Measurements from ENCODE around the gene EFHD2.
"Not testable (repeated sequence)": the region's sequence is repeated elsewhere in the genome, so short reads cannot be mapped to it uniquely, and the experiment has no call there.

EFHD2 gene, protein sequence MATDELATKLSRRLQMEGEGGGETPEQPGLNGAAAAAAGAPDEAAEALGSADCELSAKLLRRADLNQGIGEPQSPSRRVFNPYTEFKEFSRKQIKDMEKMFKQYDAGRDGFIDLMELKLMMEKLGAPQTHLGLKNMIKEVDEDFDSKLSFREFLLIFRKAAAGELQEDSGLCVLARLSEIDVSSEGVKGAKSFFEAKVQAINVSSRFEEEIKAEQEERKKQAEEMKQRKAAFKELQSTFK

DNA sequence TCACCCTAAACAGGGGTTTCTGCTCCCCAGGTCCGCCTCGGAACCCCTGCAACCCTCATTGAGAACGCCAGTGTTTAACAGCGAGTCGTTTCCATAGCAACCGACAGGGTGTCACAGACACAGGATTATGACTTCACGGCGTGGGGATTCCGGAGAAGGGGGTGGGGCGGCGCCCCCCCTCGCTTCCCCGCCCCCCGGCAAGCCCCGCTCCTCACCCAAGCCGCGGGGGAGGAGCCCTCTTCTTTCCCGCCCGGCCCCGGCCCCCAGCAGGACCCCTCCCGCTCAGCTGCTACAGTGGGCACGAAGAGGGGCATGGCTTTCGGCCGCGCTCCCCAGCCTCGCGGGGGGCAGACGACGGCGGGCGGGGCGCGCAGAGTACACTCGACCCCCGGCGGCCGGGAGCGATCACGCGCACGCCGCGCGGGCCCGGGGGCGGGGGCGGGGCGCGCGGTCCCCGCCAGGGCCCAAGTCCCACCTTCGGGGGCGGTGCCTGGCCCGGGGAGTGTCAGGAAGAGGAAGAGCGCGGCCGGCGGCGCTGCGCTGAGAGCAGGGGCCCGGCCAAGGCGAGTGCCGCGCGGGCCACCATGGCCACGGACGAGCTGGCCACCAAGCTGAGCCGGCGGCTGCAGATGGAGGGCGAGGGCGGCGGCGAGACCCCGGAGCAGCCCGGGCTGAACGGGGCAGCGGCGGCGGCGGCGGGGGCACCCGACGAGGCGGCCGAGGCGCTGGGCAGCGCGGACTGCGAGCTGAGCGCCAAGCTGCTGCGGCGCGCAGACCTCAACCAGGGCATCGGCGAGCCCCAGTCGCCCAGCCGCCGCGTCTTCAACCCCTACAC lies at the start of gene EFHD2:
TSS of gene EFHD2 (plus strand) at position 501 of the 835 bp plus-strand sequence. CDS start at position 585, 84 bp downstream.
- DNase-seq, result peak; percentile 96

DNA sequence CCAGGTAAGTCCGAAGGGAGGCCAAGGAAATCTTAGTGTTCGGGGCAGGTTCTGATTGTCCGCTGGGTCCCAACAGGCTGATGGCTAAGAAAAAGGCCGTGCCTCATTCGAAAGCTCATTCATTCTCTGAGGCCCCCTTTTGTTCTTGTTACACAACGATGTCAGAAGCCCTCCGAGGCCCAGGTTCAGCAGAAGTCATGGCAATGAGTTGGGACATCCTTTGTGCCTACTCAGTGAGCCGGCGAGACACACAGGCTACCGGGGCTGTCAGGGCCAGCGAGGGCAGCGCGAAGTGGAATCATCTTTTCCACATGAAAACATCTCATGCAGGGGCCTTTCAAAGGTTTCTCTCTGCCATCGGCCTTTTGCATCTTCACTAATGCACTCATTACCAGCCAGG lies 49.0 kb upstream of the EFHD2 start:
- no peak for DNase-seq

DNA sequence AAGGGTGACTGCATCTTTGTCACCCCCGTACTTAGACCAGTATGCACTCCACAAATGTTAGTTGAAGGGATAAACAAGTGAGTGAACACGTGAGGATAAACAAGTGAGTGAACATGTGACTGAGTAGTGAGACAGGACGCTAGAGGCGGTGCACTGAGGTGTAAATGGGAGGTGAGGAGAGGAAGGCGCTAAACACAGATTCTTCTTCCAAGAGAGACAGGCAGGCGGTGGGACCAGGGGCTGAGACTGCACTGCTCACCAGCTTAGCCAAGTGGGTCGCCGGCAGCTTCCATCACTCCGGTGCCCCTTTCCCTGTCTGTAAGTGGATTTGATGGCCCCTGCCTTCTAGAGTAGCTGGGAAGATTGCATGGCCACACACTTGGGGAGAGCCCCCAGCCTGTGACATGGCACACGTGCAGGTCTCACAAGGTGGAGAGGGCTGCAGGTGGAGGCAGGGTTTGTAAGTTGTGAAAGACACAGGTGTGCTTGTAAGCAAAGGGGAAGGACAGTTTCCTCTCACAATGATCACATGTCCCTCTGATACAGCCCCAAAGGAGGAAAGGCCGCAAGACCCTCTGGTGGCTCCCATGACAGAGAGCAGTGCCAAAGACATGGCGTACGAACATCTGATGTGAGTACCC lies 47.5 kb upstream of the EFHD2 start:
- no peak for DNase-seq

DNA sequence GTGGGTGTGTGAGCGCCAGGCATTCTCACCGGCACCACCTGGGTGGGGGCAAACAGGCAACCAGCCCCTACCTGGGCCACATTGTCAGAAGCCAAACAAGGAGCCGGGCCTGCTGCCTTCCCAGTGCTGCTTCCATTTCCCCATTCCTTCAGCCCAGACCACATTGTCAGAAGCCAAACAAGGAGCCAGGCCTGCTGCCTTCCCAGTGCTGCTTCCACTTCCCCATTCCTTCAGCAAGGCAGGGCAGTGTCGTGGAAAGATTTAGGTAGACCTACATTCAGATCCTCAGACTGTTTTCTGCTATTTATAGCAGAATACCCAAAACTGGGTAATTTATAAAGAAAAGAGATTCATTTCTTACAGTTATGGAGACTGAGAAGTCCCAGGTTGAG lies 47.0 kb upstream of the EFHD2 start:
- no peak for DNase-seq

DNA sequence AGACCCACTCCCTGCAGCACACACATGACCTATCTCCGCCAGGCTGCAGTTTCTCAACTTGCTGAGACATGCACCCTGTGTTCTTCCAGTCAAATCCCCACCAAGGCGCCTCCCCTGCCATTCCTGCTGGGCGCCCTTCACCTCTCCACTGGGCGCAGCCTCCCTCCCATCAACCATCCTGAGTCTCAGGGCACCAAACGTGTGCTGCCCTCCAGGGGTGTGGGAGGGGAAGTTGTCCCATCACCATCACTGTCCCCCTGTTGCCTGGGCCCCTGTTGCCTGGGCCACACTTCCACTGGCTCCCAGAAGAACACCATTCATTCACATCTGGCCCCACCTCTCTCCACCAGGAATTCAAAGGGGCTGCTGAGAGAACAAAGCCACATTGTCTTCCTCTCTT lies 44.9 kb upstream of the EFHD2 start:
- DNase-seq, result no peak

DNA sequence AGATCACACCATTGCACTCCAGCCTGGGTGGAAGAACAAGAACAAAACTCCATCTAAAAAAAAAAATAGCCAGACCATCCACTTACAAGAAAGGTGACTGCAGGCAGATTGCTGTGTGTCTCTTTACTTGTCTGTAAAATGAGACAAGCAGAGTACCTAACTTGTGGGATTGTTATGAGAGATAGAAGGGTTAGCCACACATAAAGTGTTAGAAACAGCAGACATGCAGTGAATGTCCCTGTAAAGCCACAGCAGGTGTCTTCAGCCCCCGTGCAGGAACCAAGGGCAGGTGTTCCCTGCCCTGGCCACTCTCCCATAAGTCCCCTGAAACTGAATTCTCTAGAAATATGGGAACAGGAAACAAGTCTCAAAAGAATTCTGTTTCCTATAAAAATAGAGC lies 40.8 kb upstream of the EFHD2 start:
- DNase-seq, result no peak

DNA sequence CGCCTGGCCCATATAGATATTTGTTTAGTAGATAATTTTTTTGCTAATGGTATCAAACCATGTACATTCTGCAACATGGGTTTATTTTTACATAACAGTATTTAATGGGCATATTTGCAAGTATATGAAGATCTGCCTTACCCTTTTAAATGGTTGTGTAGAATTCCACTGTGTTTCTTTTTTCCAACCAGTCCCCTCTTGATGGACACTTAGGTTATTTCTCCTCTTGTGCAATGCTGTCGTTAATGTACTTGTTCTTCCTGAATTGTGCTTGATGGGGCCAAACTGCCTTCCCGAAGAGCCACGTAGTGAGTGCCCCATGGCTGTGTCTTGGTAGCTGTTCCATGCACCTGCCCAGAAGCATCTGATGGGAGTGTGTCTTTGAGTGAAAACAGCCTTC lies 39.4 kb upstream of the EFHD2 start:
- no peak for DNase-seq

DNA sequence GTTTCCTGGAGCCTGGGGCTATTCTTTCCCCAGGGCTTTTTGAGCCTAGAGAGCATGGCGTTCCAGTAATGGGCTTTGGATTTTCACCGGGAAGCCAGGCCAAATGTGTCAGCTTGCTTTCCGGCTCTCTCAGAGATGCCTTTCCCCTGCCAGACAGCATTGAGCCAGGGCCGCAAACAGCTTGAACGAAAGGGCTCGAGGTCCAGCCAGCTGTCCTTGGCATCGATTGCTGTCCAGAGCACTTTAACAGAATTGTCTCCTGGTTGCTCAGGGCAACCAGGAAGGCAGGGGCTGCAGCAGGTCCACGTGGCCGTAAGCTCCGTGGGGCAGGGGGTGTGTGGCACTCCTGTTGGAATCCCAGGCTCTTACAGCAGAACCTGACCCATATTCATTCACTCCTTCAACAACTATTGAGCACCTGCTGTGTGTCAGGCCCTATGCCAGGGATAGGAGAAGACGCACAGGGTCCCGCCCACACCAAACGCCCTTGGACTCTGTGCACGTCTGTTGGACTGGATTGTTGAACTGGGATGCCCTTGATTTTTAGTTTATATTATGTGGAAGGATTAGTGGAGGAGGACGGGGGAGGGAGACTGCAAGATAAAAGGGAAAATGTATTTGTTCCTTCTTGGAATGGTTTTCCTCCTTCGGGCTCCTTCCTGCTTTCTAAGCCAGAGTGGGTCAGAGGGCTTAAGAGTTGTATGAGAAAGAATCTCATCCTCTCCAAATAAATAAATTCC lies 38.7 kb upstream of the EFHD2 start:
- DNase-seq, result no peak

DNA sequence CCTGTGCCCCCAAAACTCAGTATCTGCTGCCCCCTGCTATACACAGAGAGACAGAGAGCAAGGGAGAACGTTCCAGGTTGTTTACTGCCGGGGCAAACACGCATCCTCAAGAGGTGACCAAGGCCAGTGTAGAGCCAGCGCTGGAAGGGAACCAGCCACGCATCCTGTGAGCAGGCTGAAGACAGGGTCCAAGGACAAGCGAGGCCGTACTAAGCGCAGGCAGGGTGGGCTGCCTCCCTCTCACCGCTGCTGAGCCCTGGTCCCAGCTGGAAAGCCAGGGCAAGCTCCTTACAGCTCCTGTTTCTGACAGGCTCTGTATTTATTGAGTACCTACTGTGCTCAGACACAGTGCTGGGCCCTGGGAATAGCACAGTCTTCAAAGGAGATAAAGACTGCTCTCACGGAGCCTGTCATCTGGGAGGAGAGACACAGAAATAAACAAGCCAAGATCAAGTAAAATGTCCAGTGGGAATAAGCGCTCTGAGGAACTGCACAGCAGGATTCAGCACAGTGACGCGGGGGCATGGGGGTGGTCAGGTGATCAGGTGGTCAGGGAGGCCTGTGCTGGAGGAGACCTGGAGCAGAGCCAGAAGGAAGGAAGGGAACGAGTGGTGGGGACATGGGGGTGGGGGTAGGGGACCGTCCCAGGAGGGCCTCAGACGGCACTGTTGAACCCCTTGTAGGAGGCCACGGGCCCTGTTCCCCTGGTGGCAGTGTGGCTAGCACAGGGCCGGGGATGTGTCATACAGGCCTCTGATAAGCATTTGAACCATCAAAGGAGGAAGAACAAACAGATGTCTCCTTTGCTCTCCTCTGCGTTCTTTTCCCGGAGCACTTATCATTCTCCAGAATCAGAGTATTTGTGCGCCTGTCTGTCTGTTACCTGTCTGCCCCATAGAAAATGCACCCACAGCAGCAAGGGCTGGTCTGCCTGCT lies 37.8 kb upstream of the EFHD2 start:
- DNase-seq, result no peak

DNA sequence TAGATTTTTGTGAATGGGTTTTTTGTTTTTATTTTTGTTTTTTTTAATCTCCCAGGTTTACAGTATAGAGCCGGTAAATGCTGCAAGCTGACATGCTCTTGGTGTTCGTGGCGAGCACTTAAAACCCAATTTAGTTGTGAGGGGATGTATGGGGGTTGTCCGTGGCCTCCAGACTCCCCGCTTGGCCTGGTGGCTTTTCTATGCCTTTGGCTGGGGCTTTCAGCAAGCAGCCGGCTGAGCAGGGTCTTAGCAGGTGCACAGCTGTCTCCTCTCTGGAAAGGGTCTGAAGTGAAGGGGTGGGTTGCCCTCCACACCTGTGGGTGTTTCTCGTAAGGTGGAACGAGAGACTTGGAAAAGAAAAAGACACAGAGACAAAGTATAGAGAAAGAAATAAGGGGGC lies 31.0 kb upstream of the EFHD2 start:
- DNase-seq, result peak; percentile 72

DNA sequence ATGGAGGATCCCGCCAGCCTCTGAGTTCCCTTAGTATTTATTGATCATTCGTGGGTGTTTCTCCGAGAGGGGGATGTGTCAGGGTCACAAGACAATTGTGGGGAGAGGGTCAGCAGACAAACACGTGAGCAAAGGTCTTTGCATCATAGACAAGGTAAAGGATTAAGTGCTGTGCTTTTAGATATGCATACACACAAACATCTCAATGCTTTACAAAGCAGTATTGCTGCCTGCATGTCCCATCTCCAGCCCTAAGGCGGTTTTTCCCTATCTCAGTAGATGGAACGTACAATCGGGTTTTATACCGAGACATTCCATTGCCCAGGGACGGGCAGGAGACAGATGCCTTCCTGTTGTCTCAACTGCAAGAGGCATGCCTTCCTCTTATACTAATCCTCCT lies 30.5 kb upstream of the EFHD2 start:
- not testable (repeated sequence) for DNase-seq

DNA sequence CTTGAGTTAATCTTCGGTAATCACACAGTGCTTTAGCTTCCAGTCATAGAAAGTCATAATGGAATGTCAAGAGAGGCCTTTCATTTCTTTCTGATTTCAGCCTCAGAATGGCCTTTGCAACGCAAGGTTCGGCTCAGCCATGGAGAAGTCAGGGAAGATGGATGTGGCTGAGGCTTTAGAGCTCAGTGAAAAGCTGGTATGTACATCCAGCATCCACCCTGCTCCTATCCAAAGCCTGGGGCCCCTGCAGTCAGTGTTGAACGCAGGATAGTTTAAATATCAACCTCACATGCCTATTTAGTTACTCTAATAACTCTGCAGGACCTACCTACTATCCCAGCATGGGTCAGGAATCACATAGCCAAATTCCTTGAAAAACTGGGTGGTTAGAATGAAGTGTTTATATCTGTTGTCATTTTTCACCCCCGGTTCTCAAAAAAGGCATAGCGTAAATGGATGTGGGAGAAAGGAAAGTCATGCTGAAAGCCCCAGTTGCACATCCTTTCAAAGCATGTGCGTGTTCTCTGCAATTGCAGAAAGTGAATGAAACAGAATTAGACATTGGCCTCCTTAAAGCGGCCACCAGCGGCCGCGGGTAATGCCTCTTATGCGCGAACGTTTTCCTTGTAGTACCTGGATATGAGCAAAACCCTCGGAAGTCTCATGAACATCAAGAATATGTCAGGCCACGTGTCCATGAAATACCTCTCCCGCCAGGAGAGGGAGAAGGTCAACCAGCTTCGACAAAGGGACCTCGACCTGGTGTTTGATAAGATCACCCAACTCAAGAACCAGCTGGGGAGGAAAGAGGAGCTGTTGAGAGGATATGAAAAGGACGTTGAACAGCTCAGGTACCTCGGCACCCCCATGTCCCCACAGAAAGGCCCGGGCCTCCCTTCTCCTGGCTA lies 28.8 kb upstream of the EFHD2 start:
- DNase-seq, result no peak

DNA sequence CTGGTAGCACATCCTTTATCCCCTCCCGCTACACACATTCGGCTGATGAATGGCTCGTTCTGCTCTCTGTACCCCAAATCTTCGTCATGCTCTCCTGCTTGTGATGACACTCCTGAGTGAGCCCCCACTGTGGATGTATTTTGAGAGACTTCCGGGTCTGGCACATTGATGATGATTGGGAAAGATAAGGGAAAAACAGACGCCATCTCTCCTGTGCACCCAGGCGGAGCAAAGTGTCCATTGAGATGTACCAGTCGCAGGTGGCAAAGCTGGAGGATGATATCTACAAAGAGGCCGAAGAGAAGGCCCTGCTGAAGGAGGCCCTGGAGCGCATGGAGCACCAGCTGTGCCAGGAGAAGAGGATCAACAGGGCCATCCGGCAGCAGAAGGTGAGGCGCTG lies 27.9 kb upstream of the EFHD2 start:
- no peak for DNase-seq

DNA sequence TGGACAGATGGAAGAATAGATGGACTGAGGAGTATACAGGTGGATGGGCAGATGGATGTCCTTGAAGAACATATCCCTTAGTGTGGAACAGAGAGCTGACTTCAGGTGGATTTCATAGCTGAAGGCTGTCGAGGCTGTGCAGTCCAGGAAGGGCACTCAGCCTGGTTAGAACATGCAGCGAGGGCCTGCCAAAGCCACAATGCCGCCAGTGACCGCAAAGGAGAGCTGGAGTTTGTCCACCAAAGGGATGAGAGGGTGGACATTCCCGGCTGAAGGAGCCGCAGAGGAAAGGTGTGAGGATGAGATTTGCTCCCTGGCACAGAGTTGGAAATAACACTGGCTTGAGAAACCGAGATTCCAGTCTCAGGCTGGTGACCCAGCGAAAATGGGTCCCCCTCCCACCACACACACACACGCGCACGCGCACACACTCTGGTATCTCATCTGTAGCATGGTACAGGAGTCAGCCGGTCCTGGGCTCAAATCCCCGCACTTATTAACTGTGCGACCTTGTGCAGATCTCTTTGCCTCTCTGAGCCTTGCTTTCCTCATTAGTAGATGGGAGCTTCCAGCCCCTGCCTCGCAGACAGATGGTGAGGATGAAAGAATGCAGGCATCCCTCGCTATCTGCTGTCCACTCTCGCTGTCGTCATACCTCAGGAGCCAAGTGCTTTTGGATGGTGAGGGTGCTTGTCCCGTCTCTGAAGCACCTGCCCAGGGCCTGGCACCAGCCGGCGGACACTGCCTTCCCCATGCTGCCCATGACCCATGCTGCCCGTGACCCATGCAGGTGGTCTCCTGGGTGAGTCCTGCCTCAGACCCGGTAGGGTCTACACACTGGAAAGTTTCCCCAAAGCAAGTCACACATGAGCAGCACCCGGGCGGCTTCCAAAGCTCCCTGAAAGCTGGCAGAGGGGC lies 26.8 kb upstream of the EFHD2 start:
- peak; percentile 20 for DNase-seq

DNA sequence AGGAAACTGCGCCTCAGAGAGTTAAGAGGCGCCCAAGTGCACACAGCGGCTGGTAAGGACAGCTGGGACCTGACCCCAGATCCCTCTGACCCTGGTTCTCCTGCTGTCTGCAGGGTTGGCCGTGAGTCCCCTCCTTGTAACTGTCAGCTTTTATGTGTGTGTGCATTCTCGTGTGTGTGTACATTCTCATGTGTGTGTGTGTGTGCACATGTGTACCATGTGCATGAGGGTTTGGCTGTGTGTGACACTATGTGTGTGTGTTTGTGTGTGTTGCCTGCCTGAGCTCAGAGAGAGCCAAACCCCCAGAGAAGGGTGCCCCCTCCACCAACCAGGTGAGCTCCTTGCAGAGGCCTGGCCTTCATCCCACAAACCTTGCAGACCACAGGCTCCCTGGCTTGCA lies 25.9 kb upstream of the EFHD2 start:
- DNase-seq, result no peak

DNA sequence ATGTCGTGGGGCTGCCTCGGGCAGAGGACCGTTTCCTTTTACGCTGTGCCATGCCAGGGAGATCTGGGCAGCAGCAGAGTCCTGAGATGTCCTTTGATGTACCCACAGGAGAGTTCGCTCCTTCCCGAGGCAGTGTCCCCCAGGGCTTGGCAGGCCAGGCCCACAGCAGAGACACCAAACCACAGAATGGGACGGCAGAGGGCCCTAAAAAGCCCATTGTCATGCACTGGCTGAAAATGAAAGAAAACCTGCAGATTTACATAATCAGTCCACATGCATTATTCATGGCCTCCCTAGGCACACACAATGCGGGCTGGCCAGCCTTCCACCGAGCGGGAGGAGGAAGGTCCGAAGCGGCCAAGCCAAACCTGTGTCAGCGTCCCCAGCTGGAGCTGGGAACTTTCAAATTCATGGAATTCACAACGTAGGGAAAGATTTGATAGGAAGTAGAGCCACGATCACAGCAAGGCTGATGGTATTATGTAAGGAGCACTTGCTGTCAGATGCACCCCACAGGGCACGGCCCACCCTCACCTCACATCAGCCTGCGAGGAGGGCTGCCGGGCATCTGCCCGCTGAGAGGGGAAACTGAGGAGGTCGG lies 25.3 kb upstream of the EFHD2 start:
- DNase-seq, result no peak

DNA sequence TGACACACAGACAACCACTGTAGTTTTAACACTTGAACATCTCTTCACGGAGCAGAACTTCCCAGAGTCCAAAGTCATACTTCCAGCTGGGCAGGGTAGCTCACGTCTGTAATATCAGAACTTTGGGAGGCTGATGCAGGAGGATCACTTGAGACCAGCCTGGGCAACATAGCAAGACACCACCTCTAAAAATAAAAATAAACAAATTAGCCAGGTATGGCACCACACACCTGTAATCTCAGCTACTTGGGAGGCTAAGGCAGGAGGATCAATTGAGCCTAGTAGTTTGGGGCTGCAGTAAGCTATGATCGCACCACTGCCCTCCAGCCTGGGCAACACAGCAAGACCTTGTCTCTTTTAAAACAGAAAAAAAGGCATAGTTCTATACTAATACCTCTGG lies 24.3 kb upstream of the EFHD2 start:
- DNase-seq, result no peak

DNA sequence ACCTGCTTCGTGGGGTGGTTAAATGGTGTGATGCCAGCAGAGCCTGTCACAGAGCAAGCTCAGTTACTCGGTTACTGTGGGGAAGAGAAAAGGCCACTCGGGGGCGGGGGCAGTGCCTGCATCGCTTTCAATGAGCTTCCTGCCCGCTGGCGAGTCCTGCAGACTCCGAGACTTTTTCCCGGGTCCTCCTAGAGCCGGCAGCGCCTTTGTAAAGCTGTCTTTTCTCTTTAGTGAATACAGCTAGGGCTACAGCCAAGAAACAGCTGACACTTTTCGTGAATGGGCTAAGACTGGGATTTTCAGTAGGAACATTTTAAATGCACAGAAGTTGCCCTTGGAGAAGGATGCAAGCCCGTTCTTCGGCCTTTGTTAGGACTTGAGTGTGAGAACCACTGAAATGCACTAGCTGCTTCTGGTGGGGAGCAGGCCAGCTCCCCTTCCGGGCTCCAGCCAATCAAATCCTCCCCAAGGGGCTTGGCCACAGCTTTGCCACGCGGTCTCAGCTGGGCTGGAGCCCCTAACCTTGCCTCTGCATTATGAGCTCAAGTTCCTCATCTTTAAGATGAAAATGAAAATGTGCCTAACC lies 23.4 kb upstream of the EFHD2 start:
- no peak for DNase-seq

DNA sequence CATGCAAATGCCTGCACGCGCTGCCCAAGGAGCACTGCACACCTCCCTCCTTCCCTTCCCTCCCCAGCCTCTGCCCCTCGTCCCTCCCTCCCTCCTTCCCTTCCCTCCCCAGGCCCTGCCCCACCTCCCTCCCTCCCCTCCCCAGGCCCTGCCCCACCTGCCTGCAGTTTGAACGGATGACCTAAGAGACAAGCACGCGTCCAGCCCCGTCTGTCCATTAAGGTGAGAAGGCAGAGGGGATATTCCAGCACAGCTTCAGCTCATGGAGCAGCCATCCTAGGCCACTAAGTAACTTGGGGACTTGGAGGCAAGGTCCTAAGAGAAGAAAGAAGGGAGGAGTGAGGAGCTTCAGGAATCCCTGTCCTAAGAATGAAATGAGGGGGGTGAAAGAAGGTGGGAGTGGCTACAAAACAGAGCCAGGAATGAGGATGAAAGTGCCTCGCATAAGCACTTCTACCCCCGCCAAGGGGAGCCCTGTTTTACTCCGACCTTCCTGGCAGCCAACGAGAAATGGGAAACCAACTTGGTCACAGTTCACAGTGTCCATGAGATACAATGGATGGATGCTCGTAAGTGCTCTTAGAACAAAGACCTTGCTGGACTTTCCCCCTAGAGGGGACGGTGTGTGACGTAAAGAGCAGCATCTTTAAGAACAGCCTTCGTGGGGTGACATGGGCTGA lies 21.3 kb upstream of the EFHD2 start:
- no peak for DNase-seq
